Sigmoid colon (tissue), 4 donors: ENCODE measurements around the gene FBLN2.

Experiments
- EP300 ChIP-seq, 4 donors: sonication (generic); formaldehyde crosslinking; IDR thresholded peaks; one replicate each; pipeline ENCODE4 v1.6.1; 2017; ENCODE audit warnings: antibody characterized with exemption in 4 of 4
- TF ChIP-seq, protein P1 (sequence below), 4 experiments: fragments of 450-650 bp in 3 of 4; fragments of 200-600 bp in 1 of 4; IDR thresholded peaks; one replicate each; pipeline ENCODE4 v1.5.1; 2016 to 2019; ENCODE audit warnings: antibody characterized with exemption in 4 of 4, mild to moderate bottlenecking in 3 of 4, moderate library complexity in 2 of 4

DNA sequence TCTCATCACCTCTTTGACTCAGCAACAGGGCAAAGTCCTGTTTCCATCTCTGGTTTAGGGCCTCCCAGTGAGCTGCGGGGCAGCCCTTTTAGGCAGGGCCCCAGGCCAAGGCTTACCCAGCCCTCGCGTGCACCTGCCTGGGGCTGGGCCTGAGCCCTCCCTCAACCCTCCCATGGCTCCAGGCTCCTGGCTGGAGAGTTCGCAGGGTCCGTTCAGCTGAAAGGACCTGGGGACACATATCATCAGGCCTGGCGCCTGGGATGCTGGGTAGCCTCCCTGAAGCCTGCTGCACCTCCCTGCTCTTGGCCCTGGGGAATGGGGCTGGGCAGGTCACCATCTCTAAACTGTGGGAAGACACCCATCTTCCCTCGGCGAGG lies 39.1 kb upstream of the FBLN2 start:
- TF ChIP-seq, protein P1, sequence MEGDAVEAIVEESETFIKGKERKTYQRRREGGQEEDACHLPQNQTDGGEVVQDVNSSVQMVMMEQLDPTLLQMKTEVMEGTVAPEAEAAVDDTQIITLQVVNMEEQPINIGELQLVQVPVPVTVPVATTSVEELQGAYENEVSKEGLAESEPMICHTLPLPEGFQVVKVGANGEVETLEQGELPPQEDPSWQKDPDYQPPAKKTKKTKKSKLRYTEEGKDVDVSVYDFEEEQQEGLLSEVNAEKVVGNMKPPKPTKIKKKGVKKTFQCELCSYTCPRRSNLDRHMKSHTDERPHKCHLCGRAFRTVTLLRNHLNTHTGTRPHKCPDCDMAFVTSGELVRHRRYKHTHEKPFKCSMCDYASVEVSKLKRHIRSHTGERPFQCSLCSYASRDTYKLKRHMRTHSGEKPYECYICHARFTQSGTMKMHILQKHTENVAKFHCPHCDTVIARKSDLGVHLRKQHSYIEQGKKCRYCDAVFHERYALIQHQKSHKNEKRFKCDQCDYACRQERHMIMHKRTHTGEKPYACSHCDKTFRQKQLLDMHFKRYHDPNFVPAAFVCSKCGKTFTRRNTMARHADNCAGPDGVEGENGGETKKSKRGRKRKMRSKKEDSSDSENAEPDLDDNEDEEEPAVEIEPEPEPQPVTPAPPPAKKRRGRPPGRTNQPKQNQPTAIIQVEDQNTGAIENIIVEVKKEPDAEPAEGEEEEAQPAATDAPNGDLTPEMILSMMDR (IDR thresholded peaks at IDR 0.05) = no peak
- no peak for TF ChIP-seq EP300 (IDR thresholded peaks at IDR 0.05)
